H9 (cell line): Measurements from ENCODE around the gene LRRK2. TPM values are rescaled to one million over a fixed set of nuclear protein-coding genes. Genes with fewer than 3 reads are reported as not detected.

Source experiments
- DNase-seq: peaks from one replicate; pipeline ENCODE4 v3.0.0-alpha.2; 2017
- H2AFZ ChIP-seq: one replicate; pipeline ENCODE4 v1.6.1; 2013; ENCODE audit warnings: mild to moderate bottlenecking, low read length, control low read depth, moderate library complexity
- H2AK5ac ChIP-seq: 2 replicates; pipeline ENCODE4 v1.6.1; 2013; ENCODE audit warnings: low read length, control low read depth, mixed read lengths; ENCODE audit not compliant: insufficient read length
- H2BK120ac ChIP-seq: one replicate; pipeline ENCODE4 v1.6.1; 2013; ENCODE audit warnings: low read depth, mild to moderate bottlenecking, low read length, control low read depth, inconsistent platforms; ENCODE audit not compliant: poor library complexity, severe bottlenecking
- H2BK12ac ChIP-seq: 2 replicates; pipeline ENCODE4 v1.6.1; 2013; ENCODE audit warnings: low read length, control low read depth, mixed read lengths, low read depth; ENCODE audit not compliant: insufficient read length
- H2BK15ac ChIP-seq: 2 replicates; pipeline ENCODE4 v1.6.1; 2013; ENCODE audit warnings: low read depth, low read length, control low read depth
- H2BK20ac ChIP-seq: one replicate; pipeline ENCODE4 v1.6.1; 2013; ENCODE audit warnings: low read depth, mild to moderate bottlenecking, low read length, control low read depth, inconsistent platforms; ENCODE audit not compliant: poor library complexity, severe bottlenecking
- H2BK5ac ChIP-seq: 2 replicates; pipeline ENCODE4 v1.6.1; 2013; ENCODE audit warnings: low read length, control low read depth, mixed read lengths; ENCODE audit not compliant: insufficient read length
- H3K14ac ChIP-seq: 2 replicates; pipeline ENCODE4 v1.6.1; 2013; ENCODE audit warnings: low read length, control low read depth; ENCODE audit not compliant: insufficient read depth
- H3K18ac ChIP-seq: 2 replicates; pipeline ENCODE4 v1.6.1; 2013; ENCODE audit warnings: low read depth, mild to moderate bottlenecking, mixed read lengths, low read length, control low read depth; ENCODE audit not compliant: insufficient read length
- H3K23ac ChIP-seq: 2 replicates; pipeline ENCODE4 v1.6.1; 2013; ENCODE audit warnings: low read length, control low read depth, mixed read lengths, low read depth; ENCODE audit not compliant: insufficient read length
- H3K23me2 ChIP-seq: 2 replicates; pipeline ENCODE4 v1.6.1; 2013; ENCODE audit warnings: low read depth, mild to moderate bottlenecking, mixed read lengths, low read length, control low read depth; ENCODE audit not compliant: insufficient read length, poor library complexity, severe bottlenecking
- H3K27ac ChIP-seq: 2 replicates; pipeline ENCODE4 v1.5.1; 2013; ENCODE audit warnings: low read length, control low read depth, mixed read lengths, low read depth; ENCODE audit not compliant: insufficient read length
- H3K27me3 ChIP-seq: 2 replicates; pipeline ENCODE4 v1.6.1; 2013; ENCODE audit warnings: low read length, control low read depth, inconsistent platforms; ENCODE audit not compliant: insufficient read depth
- H3K4ac ChIP-seq: 2 replicates; pipeline ENCODE4 v1.6.1; 2013; ENCODE audit warnings: low read depth, mild to moderate bottlenecking, control low read depth, inconsistent platforms, low read length, moderate library complexity
- H3K4me1 ChIP-seq: 2 replicates; pipeline ENCODE4 v1.6.1; 2013; ENCODE audit warnings: low read length, control low read depth, inconsistent platforms; ENCODE audit not compliant: insufficient read depth
- H3K4me2 ChIP-seq: 2 replicates; pipeline ENCODE4 v1.6.1; 2013; ENCODE audit warnings: low read length, control low read depth, mixed read lengths; ENCODE audit not compliant: insufficient read length, insufficient read depth
- H3K56ac ChIP-seq: 2 replicates; pipeline ENCODE4 v1.6.1; 2013; ENCODE audit warnings: low read depth, mild to moderate bottlenecking, mixed read lengths, low read length, control low read depth; ENCODE audit not compliant: insufficient read length
- H3K79me1 ChIP-seq: 2 replicates; pipeline ENCODE4 v1.6.1; 2013; ENCODE audit warnings: low read depth, mild to moderate bottlenecking, moderate library complexity, low read length, control low read depth, inconsistent platforms; ENCODE audit not compliant: insufficient read depth, poor library complexity, severe bottlenecking
- H3K79me2 ChIP-seq: 2 replicates; pipeline ENCODE4 v1.6.1; 2013; ENCODE audit warnings: low read length, control low read depth, inconsistent platforms; ENCODE audit not compliant: insufficient read depth
- H3K9ac ChIP-seq: 2 replicates; pipeline ENCODE4 v1.6.1; 2013; ENCODE audit warnings: low read length, control low read depth, mixed read lengths; ENCODE audit not compliant: insufficient read length; ENCODE audit errors: extremely low read depth
- H3K9me3 ChIP-seq: one replicate; pipeline ENCODE4 v1.6.1; 2013; ENCODE audit warnings: low read depth, low read length, inconsistent platforms; ENCODE audit not compliant: control insufficient read depth
- H3T11ph ChIP-seq: one replicate; pipeline ENCODE4 v1.6.1; 2013; ENCODE audit warnings: mild to moderate bottlenecking, low read length, control low read depth, inconsistent platforms
- H4K20me1 ChIP-seq: one replicate; pipeline ENCODE4 v1.6.1; 2013; ENCODE audit not compliant: control insufficient read depth, insufficient read length, insufficient read depth
- H4K5ac ChIP-seq: 2 replicates; pipeline ENCODE4 v1.6.1; 2013; ENCODE audit warnings: low read depth, mild to moderate bottlenecking, mixed read lengths, low read length, control low read depth; ENCODE audit not compliant: insufficient read length
- H4K8ac ChIP-seq: replicated peaks from 2 replicates; pipeline ENCODE4 v1.6.1; 2013; ENCODE audit warnings: low read length, control low read depth, mixed read lengths, low read depth; ENCODE audit not compliant: insufficient read length
- H4K91ac ChIP-seq: 2 replicates; pipeline ENCODE4 v1.6.1; 2013; ENCODE audit warnings: low read depth, mild to moderate bottlenecking, moderate library complexity, mixed read lengths, low read length, control low read depth; ENCODE audit not compliant: insufficient read length
- H3K27ac Mint-ChIP-seq, 3 experiments: 2 replicates in 2 of 3; 3 replicates in 1 of 3; pipeline ENCODE4 v1.8.0; 2020 to 2021; ENCODE audit warnings: mixed read lengths in 3 of 3, mild to moderate bottlenecking in 1 of 3, moderate library complexity in 1 of 3
- H3K27me3 Mint-ChIP-seq: 2 replicates; pipeline ENCODE4 v1.8.0; 2021; ENCODE audit warnings: low read depth, mild to moderate bottlenecking, moderate library complexity, mixed read lengths
- H3K36me3 Mint-ChIP-seq, 3 experiments: 2 replicates in 2 of 3; 3 replicates in 1 of 3; pipeline ENCODE4 v1.8.0; 2020 to 2021; ENCODE audit warnings: low read depth in 3 of 3, mixed read lengths in 3 of 3; ENCODE audit not compliant: insufficient read depth in 1 of 3
- H3K4me1 Mint-ChIP-seq, 2 experiments: 2 replicates each; pipeline ENCODE4 v1.8.0; 2020; ENCODE audit warnings: mixed read lengths in 2 of 2
- H3K4me3 Mint-ChIP-seq, 2 experiments: 2 replicates in 1 of 2; 3 replicates in 1 of 2; pipeline ENCODE4 v1.8.0; 2020 to 2021; ENCODE audit warnings: mild to moderate bottlenecking in 2 of 2, mixed read lengths in 2 of 2, moderate library complexity in 1 of 2
- H3K9me3 Mint-ChIP-seq, 2 experiments: 2 replicates in 1 of 2; 3 replicates in 1 of 2; pipeline ENCODE4 v1.8.0; 2020; ENCODE audit warnings: mild to moderate bottlenecking in 2 of 2, mixed read lengths in 2 of 2, moderate library complexity in 1 of 2
- WGBS: extraction: QIAGEN DNeasy Blood & Tissue Kit; methylation state at CpG from one replicate; pipeline ENCODE4 v1.1.7; 2013; ENCODE audit warnings: missing lambda C conversion rate, low lambda C conversion rate, mixed read lengths; ENCODE audit not compliant: insufficient read length; ENCODE audit errors: extremely low coverage; 5-methylcytosine and 5-hydroxymethylcytosine counted together
- total RNA-seq: library from RNA; stranded (reverse); gene quantifications from 2 replicates; pipeline ENCODE4 v1.2.1, GENCODE V29; 2021
- TF ChIP-seq, protein P1 (sequence below): fragments of 200-600 bp; sonication (generic); conservative IDR thresholded peaks from 3 replicates; pipeline ENCODE4 v1.8.0; 2021; ENCODE audit warnings: antibody characterized with exemption, mild to moderate bottlenecking

The LRRK2 gene
- total RNA-seq, 1 experiment from 2014 or later, result 0.17 TPM

DNA sequence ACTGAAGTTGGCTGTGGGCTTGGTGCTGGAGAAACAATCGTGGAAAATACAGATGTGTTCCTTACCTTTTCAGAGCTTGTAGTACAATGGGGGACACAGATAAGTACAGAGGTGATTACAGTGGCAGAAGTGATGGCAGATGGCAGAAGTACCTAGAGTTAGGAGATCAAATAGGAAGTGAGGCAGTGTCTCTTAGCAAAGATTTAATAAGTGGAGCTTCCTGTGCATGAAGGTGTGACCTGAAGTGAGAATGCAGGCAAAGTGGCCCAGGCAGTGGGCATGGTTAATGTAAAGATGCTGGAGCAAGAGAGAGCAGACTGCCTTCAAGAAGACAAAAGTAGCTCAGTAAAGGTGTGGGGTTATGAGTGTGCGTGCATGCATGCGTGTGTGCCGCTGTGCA lies 16.0 kb downstream of the LRRK2 start:
- WGBS, result no CpG with 5 or more reads among the region's 4 CpGs
- H3K56ac ChIP-seq, result no peak overlapping the region
- H3K9me3 ChIP-seq, result no peaks in the 10 kb centered on the region

More for the DNA sequence above, 16.0 kb downstream of the LRRK2 start:
- Histone ChIP-seq H3K27me3 (no peaks in the 10 kb centered on the region), H2BK120ac (no peak overlapping the region), H3K27ac (no peak overlapping the region), H3K23me2 (no peaks in the 10 kb centered on the region), H3T11ph (no peak overlapping the region), H3K14ac (no peak overlapping the region), H3K4me2 (no peak overlapping the region), H2BK20ac (no peak overlapping the region), H3K4ac (no peak overlapping the region), H3K9ac (no peak overlapping the region), H4K8ac (no peak overlapping the region), H2BK12ac (no peak overlapping the region), H2BK5ac (no peak overlapping the region), H4K5ac (no peak overlapping the region), H2BK15ac (no peak overlapping the region), H2AFZ (no peak overlapping the region), H2AK5ac (no peak overlapping the region), H4K20me1 (no peaks in the 10 kb centered on the region), H4K91ac (no peak overlapping the region), H3K18ac (no peak overlapping the region), H3K79me2 (no peaks in the 10 kb centered on the region), H3K23ac (no peak overlapping the region), H3K79me1 (no peaks in the 10 kb centered on the region), H3K4me1 (no peaks in the 10 kb centered on the region)
- TF ChIP-seq, protein P1, sequence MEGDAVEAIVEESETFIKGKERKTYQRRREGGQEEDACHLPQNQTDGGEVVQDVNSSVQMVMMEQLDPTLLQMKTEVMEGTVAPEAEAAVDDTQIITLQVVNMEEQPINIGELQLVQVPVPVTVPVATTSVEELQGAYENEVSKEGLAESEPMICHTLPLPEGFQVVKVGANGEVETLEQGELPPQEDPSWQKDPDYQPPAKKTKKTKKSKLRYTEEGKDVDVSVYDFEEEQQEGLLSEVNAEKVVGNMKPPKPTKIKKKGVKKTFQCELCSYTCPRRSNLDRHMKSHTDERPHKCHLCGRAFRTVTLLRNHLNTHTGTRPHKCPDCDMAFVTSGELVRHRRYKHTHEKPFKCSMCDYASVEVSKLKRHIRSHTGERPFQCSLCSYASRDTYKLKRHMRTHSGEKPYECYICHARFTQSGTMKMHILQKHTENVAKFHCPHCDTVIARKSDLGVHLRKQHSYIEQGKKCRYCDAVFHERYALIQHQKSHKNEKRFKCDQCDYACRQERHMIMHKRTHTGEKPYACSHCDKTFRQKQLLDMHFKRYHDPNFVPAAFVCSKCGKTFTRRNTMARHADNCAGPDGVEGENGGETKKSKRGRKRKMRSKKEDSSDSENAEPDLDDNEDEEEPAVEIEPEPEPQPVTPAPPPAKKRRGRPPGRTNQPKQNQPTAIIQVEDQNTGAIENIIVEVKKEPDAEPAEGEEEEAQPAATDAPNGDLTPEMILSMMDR, result no peak
- Mint-ChIP-seq H3K36me3 (no peaks in the 10 kb centered on the region), H3K4me3 (no peak overlapping the region), H3K27me3 (no peaks in the 10 kb centered on the region), H3K27ac (no peak overlapping the region), H3K9me3 (no peaks in the 10 kb centered on the region), H3K4me1 (no peaks in the 10 kb centered on the region)
- DNase-seq, result no peak
